GM21526 (cell line): ENCODE measurements around the gene KDM8.

Source experiments
- ATAC-seq: cut with Tn5 transposase; IDR thresholded peaks from one replicate; pipeline ENCODE4 v1.9.1; 2021; ENCODE audit warnings: moderate library complexity; ENCODE audit not compliant: unreplicated experiment, low FRiP score

KDM8 gene

DNA sequence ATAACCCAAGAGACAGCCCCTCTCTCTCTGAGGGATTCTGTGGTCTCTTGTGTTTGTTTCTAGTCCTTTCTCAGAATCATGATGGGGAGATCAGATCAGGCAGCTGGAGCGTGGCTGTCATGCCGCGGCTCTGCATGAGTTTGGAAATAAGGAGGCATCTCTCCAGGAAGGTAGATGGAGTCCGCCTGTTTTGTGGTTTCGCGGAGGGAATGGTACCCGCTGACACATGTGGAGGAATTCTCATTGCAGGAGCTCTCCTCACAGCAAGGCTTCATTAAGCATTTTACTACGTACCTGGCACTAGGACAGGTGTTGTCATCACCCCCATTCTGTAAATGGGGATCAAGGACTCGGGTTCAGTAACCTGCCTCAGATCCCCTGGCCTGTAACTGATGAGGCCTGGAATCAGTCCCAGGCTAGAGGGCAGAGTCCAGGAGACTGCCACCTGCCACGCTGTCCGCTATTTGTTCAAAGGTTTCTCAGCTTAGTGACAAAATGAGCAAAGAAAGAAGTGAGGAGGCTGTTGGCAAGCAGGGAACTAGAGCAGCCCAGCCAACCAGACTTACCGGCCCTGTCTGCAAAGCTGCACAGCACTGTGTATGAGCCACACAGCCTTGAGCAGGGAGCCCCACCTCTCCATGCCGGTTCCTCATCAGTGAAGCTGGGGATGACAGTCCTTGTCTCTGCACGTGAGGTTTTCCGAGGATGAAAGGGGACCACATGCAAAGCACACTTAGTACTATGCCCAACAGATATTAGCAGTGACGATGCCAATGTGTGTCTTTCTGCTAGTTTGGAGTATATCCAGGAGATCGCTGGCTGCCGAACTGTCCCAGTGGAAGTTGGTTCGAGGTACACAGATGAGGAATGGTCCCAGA is 11.0 kb downstream of the KDM8 start:
- no peak for ATAC-seq

- no peak for ATAC-seq
Observed at GRCh38 chr16:27215660-27216059, 12.3 kb downstream of the KDM8 start.

DNA sequence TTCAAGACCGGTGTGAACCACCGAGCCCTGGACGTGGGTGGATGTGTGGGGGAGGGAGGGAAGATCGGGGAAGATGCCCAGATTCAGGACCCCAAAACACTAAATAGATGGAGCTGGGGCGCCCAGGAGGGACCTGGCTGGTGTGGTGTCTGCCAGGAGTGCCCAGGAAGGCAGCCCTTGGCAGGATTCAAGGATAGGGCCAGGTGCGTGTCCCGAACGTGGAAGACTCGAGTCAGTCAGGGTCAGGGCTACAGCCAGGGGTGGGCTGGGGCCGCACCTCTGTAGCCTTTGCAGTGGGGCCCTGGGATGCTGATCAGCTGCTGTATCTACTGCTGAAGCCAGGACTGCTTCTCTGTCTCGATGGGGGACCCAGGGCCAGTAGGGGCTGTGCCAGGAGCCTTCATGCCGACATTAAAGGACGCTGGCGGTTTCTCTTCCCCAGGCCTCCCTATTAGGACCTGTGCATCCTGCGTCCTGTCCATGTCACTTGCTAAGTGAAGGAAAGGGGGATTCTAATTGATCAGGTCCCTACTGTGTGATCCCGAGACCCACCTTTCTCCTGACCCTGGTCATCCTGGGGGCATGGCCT is 13.1 kb downstream of the KDM8 start:
- no peak for ATAC-seq

GRCh38 chr16:27217256-27217655 is 13.9 kb downstream of the KDM8 start:
- no peak for ATAC-seq

DNA sequence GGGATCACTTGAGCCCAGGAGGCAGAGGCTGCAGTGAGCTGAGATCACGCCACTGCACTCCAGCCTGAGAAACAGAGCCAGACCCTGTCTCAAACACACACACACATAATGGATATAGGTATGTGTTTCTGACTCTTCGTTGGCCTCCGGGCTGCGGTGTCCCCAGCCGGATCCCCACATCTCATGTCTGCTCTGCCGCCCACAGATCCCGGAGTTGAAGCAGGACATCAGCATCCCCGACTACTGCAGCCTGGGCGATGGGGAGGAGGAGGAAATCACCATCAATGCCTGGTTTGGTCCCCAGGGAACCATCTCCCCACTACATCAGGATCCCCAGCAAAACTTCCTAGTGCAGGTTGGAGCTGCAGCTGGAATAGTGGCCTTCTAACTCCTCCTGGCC is 15.4 kb downstream of the KDM8 start:
- no peak for ATAC-seq

- ATAC-seq: no peak
Observed at GRCh38 chr16:27219161-27219560, 15.8 kb downstream of the KDM8 start.

DNA sequence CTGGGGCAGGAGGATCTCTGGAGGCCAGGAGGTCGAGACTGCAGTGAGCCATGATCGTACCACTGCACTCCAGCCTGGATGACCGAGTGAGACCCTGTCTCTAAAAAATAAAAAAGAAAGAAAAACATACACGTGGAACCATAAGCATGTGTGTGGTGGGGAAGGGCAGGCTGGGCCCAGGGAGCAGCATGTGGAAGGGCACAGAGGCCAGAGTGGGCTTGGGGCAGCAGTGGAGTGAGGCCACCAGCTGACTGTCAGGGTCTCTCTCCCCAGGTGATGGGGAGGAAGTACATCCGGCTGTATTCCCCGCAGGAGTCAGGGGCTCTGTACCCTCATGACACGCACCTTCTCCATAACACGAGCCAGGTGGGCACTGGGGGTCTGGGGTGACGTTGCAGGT is 16.8 kb downstream of the KDM8 start:
- ATAC-seq: no peak

GRCh38 chr16:27220527-27220926 is 17.2 kb downstream of the KDM8 start:
- no peak for ATAC-seq

DNA sequence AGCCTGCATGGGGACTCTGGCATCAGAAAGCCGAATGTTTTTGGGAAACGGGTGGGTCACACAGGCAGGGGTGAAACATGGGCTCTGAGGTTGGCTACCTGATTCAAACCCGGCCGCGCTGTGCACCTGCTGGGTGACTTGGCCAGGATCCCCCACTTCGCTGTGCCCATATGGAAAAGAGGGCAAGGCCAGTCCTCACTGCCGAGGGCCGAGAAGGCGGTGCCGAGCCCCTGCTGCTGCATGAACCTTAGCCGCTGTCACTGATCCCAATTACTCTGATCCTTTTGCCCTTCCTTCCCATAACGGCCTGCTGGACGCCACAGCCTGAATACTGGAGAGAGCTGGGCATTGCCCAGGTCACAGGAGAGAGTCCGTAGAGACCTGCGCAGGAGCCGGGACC is 17.7 kb downstream of the KDM8 start:
- ATAC-seq: no peak

GRCh38 chr16:27221576-27222248 is 18.4 kb downstream of the KDM8 start:
- ATAC-seq: no peak

GRCh38 chr16:27222249-27223225 is 19.2 kb downstream of the KDM8 start:
- ATAC-seq: no peak

- no peak for ATAC-seq
Observed at GRCh38 chr16:27223226-27223610, 19.9 kb downstream of the KDM8 start.

GRCh38 chr16:27223701-27224100 is 20.4 kb downstream of the KDM8 start:
- ATAC-seq: no peak

DNA sequence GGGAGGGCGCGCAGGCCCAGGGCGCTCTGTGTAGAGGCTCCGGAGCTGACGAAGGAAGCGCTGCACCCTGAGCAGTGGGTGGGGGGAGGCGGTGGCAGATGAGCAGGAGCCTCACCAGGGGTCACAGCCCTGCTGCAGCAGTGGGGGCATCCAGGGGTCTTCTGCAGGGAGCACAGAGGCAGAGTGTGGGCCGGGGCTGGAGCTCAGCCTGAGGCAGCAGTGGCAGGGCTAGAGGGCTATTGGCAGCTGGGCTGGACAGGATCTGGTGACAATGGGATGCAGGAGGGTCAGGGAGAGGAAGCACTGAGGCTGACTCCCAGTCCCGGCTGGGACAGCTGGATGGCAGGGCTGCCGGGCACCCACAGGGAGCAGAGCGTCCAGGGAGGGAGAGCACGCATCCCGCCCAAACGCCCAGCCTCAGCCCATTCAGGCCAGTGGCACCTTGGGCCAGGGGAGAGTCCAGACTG is 21.0 kb downstream of the KDM8 start:
- ATAC-seq: no peak

GRCh38 chr16:27224741-27225300 is 21.5 kb downstream of the KDM8 start:
- no peak for ATAC-seq

- ATAC-seq: no peak
Observed at GRCh38 chr16:27225536-27226360, 22.4 kb downstream of the KDM8 start.

- no peak for ATAC-seq
Observed at GRCh38 chr16:27226476-27226875, 23.1 kb downstream of the KDM8 start.

- no peak for ATAC-seq
Observed at GRCh38 chr16:27226976-27227705, 23.8 kb downstream of the KDM8 start.

GRCh38 chr16:27228045-27228444 is 24.7 kb downstream of the KDM8 start:
- ATAC-seq: no peak
